ENCODE measurements around the gene CENPT.

Gene CENPT

DNA sequence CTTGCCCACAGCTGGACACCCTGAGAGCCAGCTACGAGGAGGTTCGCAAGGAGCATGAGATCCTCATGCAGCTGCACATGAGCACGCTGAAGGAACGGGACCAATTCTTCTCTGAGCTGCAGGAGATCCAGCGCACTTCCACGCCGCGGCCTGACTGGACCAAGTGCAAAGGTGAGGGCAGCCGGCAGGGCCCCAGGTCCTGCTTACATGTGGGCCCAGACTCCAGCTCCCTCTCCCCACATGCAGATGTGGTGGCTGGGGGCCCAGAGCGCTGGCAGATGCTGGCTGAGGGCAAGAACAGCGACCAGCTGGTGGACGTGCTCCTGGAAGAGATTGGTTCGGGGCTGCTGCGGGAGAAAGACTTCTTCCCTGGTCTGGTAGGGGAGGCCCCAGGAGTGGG lies 21.6 kb downstream of the CENPT start:
- no peak overlapping the region for H3K4me3 ChIP-seq (ENCODE audit: low read length)
- TF ChIP-seq ZNF274 (IDR thresholded peaks at IDR 0.05; ENCODE audit: low read depth, low read length), result no peak

DNA sequence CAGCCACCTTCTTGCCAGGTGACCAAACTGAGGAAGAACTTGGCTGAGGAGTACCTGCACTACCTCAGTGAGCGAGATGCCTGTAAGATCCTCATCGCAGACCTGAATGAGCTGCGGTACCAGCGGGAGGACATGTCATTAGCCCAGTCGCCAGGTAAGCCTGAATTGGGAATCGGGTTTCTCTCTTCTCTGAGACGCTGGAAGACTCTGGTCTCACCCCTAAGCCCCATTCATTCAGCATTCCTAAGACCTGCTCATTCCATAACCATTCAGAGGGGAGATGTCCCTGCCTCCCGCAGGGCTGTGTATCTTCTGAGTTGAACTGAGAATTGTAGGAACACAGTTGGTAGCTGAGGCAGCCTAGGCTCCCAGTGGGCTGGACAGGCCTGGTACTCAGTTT lies 22.4 kb downstream of the CENPT start:
- H3K4me3 ChIP-seq (ENCODE audit: low read length), result no peak overlapping the region
- no peak for TF ChIP-seq ZNF274 (IDR thresholded peaks at IDR 0.05; ENCODE audit: low read depth, low read length)

DNA sequence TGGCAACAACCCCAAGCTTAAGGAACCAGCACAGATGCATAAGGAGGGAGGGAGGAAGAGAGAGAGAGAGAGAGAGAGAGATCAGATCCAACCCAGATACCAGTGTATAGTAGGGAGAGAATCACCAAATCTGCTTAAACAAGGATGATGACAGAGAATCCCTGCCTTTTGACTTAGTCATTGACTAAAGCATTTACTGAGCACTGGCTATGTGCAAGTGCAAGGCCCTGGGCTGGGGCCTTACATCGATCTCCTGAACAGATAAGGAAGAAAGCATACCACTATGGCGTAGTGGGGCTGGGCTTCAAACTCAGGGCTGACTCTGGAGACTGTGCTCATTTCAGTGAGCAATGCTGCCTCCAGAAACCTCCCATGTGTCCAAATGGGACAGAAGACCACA lies 25.0 kb downstream of the CENPT start:
- TF ChIP-seq ZNF274 (IDR thresholded peaks at IDR 0.05; ENCODE audit: low read depth, low read length), result no peak
- H3K4me3 ChIP-seq (ENCODE audit: low read length), result no peak overlapping the region

DNA sequence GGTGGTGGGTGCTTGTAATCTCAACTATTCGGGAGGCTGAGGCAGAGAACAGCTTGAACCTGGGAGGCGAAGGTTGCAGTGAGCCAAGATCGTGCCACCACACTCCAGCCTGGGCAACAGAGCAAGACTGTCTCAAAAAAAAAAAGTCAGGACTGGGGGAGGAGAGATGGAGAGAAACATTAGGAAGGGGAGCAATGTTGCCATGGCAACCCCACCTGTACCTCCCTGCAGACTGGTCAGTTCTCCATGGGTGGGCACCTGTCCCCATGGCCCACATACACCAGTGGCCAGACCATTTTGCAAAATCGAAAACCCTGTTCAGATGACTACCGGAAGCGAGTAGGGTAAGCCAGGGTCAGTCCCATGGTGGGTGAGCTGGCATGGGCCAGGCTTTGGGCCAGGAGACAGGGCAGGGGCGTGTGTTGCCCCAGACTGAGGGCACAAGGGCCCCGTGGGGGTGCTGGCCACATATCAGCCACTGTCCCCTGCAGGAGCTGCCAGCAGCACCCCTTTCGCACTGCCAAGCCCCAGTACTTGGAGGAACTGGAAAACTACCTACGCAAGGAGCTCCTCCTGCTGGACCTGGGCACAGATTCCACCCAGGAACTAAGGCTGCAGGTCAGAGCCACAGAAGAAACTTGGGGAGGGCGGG lies 26.8 kb downstream of the CENPT start:
- no peak for TF ChIP-seq ZNF274 (IDR thresholded peaks at IDR 0.05; ENCODE audit: low read depth, low read length)
- no peak overlapping the region for H3K4me3 ChIP-seq (ENCODE audit: low read length)

DNA sequence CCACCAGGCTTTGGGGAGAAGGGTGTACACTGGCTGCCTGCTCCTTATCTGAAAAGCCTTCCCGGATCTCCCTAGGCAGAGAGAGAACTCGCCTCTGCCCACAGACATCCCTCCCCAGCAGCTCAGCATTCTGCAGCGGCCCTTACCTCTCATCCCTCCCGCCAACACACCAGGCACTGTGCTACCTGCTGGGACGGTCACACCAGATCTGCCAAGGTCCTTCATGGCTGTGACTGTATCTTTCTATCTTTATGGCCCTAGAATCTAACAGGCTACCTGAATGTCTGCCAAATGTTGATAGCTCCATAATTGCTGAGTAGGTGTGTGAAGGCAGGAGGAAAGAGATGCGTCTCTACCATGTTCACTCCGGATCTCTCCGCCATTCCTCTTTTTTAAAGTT lies 32.9 kb downstream of the CENPT start:
- H3K4me3 ChIP-seq (ENCODE audit: low read length), result no peak overlapping the region
- TF ChIP-seq ZNF274 (IDR thresholded peaks at IDR 0.05; ENCODE audit: low read depth, low read length), result no peak

DNA sequence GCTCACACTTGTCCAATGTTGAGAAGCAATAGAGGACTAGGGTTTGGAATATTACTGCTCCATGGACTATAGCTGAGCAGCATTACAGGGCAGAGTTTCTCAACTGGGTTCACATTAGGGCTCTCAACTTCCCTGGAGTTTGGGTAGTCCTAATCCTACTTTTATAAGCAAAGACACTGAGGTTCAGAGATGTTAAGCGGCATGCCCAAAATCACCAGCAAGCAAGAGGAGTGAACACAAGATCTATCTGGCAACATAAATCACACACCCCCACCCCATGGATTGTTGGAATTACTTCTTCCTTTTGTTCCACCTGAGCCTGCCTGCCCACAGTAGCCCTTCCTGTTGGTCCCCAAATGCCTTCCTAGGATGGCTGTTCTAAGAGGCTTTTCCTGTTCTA lies 35.6 kb downstream of the CENPT start:
- TF ChIP-seq ZNF274 (IDR thresholded peaks at IDR 0.05; ENCODE audit: low read depth, low read length), result no peak
- H3K4me3 ChIP-seq (ENCODE audit: low read length), result no peak overlapping the region

DNA sequence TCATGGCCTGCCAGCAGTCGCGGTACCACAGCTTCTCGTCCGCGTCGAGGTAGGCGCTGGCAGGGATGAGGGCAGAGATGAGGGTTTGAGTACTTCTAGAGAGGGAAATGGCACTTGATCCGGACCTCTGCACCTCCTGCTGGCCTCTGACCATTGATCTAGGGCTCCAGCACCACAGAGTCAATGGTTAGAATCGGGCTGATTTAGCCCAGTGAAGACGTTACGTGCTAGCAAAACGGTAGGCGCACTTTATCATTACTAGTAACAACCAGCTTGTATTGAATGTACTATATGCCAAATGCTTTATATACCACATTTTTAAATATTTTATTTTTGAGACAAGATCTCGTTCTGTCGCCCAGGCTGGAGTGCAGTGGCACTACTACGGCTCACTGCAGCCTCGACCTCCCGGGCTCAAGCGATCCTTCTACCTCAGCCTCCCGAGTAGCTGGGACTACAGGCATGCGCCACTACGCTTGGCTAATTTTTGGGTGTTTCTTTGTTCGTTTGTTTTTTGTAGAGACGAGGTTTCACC lies 40.3 kb downstream of the CENPT start:
- no peak for TF ChIP-seq ZNF274 (IDR thresholded peaks at IDR 0.05; ENCODE audit: low read depth, low read length)
- peak overlapping the region; percentile 64; the same call in 1 of the 2 replicates for H3K4me3 ChIP-seq (ENCODE audit: low read length)

DNA sequence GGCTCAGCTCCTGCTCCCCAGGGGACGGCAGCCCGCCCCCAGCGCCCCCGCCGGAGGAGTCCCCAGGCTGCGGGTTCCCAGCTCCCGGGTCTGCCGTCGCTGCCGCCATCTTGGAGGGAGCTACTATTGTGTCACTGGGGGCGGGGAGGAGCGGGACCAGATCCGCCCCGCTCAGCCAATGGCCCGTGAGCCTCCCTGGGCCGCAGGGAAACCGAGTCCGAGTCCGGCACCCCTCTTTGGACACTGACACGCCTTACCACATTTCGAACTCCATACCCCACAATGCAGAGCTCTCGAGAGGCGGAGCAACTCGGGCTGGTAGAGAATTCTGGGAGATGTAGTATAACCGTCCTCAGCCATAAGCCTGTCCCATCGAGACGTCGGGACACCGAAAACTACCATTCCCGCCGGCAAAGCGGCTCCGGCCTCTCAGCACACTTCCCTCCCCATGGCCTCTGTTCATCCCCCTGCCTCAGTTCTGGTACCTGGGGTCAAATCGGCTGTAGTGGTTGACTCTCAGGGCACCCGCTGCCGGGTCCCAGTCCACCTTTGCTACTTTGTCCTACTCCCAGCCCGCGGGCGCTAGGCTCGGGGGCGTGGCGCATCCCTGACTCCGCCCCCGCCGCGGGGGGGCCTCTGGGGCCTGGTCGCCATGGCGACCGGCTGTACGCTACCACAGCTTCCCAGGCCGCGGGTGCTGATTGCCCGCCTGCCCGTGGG lies 40.9 kb downstream of the CENPT start, which contains the start of the genes RANBP10 and TSNAXIP1:
TSS of gene RANBP10 (minus strand) at position 133 of the 720 bp plus-strand sequence. CDS start at position 109, 24 bp downstream.
TSS of gene TSNAXIP1 (plus strand) at position 462 of the 720 bp plus-strand sequence. CDS start 261 bp downstream, outside the sequence.
- no peak for TF ChIP-seq ZNF274 (IDR thresholded peaks at IDR 0.05; ENCODE audit: low read depth, low read length)
- H3K4me3 ChIP-seq (ENCODE audit: low read length), result peak within 1 kb of the TSS; percentile 85

DNA sequence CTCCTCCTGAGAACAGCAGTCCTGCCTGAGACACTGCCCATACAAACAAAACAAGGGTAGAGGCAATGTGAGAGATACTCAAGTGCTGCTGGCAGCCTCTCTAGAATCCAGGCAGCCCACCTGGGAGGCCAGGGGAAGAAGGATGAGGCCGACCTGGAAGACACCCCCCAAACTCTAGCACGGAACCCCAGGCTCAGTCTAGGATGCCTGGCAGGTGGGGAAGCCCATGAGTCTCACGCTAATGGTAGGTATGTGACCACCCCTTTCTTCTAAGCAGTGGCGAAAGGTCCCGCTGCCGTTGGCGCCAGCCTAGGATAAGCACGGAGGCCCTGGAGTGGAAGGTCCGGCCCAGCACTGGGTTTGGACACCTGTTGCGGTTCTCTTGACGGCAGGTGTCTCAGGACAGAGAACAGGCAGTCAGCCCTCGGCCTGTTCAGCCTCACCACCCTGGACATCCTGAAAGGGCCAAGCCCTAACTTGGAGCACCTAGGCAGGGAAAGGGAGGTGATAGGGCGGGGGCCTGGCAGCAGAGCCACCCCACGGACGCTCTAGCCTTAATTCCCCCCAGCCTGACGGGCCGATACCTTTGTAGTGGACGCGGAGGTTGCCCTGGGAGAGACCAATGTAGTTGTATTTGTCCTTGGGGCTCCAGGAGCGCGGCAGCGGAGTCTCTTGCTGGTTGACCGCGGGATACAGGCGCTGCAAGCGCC lies 41.6 kb downstream of the CENPT start:
- TF ChIP-seq ZNF274 (IDR thresholded peaks at IDR 0.05; ENCODE audit: low read depth, low read length), result no peak
- H3K4me3 ChIP-seq (ENCODE audit: low read length), result peak overlapping the region; percentile 85

DNA sequence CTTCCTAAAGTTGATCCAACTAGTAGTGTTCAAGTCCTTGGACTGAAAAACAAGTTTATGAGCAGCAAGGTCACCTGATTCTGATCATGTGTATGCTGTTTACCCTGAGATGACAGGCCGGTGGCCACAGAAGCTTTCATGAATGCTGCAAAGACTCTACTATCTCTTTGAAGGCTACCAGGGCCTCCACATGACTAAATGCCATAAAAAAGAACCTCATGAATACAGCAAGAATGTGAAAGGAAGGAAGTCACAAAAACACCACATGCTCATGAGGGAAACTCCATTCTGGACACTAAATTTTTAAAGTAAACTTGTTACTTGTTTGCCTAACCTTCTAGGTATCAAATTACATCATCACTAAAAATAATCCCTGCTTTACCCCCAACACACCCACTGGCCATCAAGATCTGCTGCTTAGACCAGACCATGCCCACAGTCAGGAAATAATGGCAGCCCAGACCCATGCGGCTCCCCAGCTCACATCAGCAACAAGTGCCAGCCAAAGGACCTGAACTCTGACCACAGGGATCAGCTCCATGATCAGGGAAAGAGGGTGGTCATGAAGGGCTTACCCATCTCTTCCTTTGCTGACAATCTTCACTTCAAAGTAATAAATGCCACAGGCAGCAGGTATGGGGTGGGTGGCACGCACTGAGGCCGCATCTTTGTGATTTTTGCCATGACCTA lies 42.5 kb downstream of the CENPT start:
- peak overlapping the region; percentile 85 for H3K4me3 ChIP-seq (ENCODE audit: low read length)
- no peak for TF ChIP-seq ZNF274 (IDR thresholded peaks at IDR 0.05; ENCODE audit: low read depth, low read length)

DNA sequence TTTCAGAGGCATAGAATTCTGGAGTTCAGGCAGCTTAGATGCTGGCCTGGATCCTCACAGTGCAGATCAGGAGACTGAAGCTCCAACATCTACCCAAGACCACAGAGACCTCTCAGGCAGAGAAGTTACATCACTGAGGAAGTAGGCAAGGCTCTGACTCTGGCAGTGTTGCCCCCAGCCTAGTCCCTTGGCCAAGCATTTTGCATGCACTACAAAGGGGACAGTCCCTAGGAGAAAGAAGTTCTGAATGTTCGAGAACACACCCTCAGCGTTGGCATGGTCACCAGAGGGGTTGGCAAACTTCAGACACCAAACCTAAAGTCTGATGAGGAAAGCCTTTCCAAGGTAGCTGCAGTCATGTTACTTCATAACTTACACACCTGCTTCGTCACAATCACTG lies 43.6 kb downstream of the CENPT start:
- no peak for TF ChIP-seq ZNF274 (IDR thresholded peaks at IDR 0.05; ENCODE audit: low read depth, low read length)
- no peak overlapping the region for H3K4me3 ChIP-seq (ENCODE audit: low read length)

DNA sequence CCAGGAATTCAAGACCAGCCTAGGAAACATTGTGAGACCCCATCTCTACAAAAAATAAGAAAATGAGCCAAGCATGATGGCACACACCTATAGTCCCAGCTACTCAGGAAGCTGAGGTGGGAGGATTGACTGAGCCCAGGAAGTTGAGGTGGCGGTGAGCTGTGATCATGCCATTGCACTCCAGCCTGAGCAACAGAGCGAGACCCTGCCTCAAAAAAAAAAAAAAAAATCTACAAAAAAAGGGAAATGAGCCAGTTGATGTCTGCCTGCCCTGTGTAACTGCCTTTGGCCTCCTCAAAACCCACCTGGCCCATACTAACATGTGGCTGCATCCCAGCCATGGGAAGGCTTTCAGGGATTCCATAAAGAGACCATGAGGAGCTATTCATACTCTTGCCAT lies 45.6 kb downstream of the CENPT start:
- peak overlapping the region; percentile 15; the same call in 1 of the 2 replicates for H3K4me3 ChIP-seq (ENCODE audit: low read length)
- no peak for TF ChIP-seq ZNF274 (IDR thresholded peaks at IDR 0.05; ENCODE audit: low read depth, low read length)

DNA sequence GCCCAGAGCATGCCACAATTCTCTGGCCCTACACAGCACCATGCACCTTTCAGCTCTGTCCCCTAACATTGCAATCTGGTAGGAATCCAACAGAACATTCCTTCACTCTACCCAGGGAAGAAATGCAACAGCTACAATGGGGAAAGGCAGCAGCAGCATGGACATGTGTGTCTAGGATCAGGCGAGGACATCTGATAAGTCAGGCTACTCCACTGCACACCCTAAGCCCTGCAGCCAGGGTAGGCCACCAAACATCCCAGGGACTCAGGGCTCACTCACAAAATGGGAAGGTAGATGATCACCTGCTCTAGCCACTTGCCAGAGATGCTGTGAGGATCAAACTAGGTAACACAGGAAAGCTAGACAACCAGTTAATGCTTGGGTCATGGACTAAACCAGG lies 46.3 kb downstream of the CENPT start:
- no peak for TF ChIP-seq ZNF274 (IDR thresholded peaks at IDR 0.05; ENCODE audit: low read depth, low read length)
- no peak overlapping the region for H3K4me3 ChIP-seq (ENCODE audit: low read length)
